Right lobe of liver (tissue), 4 donors: ENCODE data around the gene TTC12.

Experiments
- CTCF ChIP-seq, 4 donors: fragments of 200-600 bp in 3 of 4; fragments of 450-650 bp in 1 of 4; IDR thresholded peaks; one replicate each; pipeline versions ENCODE4 v1.5.1 to v1.8.0; 2016 to 2022; ENCODE audit warnings: antibody characterized with exemption in 4 of 4, mild to moderate bottlenecking in 2 of 4
- POLR2A ChIP-seq: fragments of 450-650 bp; IDR thresholded peaks from one replicate; pipeline ENCODE4 v1.6.1; 2017; ENCODE audit warnings: antibody characterized with exemption, mild to moderate bottlenecking
- donor health status: DM: no; HTN: no; CAD: no.
- donor health status: DM: no; HTN: no; CAD: no.
- donor health status: DM: no; HTN: yes; CAD: no.

GRCh38 chr11:113314065-113314388 lies 356 bp upstream of the TTC12 start:
- no peak for TF ChIP-seq POLR2A
- TF ChIP-seq CTCF (IDR thresholded peaks at IDR 0.05) = no peak
